Lower leg skin (tissue), 4 donors: ENCODE measurements around the gene COL4A2. TPM values are rescaled to one million over a fixed set of nuclear protein-coding genes. Genes with fewer than 3 reads are reported as not detected.
A peak's percentile ranks its signal among the peaks of the same experiment; 100 is the strongest.

Source experiments
- DNase-seq, 2 donors: peaks; one replicate each; pipeline ENCODE4 v3.0.0-alpha.2; 2019; ENCODE audit warnings: low spot score in 2 of 2
- H3K4me3 ChIP-seq: fragments of 200-600 bp; sonication (generic); 2 replicates; pipeline ENCODE4 v1.5.1; 2017; ENCODE audit warnings: mild to moderate bottlenecking, low read depth; ENCODE audit not compliant: poor library complexity, severe bottlenecking
- POLR2A ChIP-seq, 2 donors: fragments of 450-650 bp; IDR thresholded peaks; one replicate each; pipeline ENCODE4 v1.6.1; 2016 to 2017; ENCODE audit warnings: antibody characterized with exemption in 2 of 2, mild to moderate bottlenecking in 1 of 2, moderate library complexity in 1 of 2
- WGBS, 2 donors: methylation state at CpG; one replicate each; pipeline ENCODE4 v1.1.5; 2018; 5-methylcytosine and 5-hydroxymethylcytosine counted together
- intact Hi-C: fragments of 100-400 bp; cut with DNase I; formaldehyde crosslinking; loops from one replicate; pipeline ENCODE4 v1.15.0; 2023; ENCODE audit warnings: low total_unique reads
- total RNA-seq, 4 donors: library from RNA; depleted of rRNA; stranded (reverse); fragments of >200 nt; gene quantifications; one replicate each; pipeline ENCODE4 v1.1.0, GENCODE V29; 2016
- TF ChIP-seq, protein P1 (sequence below), 3 donors: fragments of 450-650 bp; IDR thresholded peaks; one replicate each; pipeline ENCODE4 v1.5.1; 2016; ENCODE audit warnings: antibody characterized with exemption in 3 of 3, mild to moderate bottlenecking in 3 of 3, moderate library complexity in 2 of 3

COL4A2 gene
- total RNA-seq, 4 donors from 2014 or later: 40.8 to 119 (median 58.9) TPM

GRCh38 chr13:110262082-110262436, 45.0 kb upstream of the COL4A2 start:
- peak in 1 of 2 donors; percentile 72 for DNase-seq
- H3K4me3 ChIP-seq: no peak overlapping the region
- no peak for TF ChIP-seq POLR2A (IDR thresholded peaks at IDR 0.05)
- TF ChIP-seq, protein P1, sequence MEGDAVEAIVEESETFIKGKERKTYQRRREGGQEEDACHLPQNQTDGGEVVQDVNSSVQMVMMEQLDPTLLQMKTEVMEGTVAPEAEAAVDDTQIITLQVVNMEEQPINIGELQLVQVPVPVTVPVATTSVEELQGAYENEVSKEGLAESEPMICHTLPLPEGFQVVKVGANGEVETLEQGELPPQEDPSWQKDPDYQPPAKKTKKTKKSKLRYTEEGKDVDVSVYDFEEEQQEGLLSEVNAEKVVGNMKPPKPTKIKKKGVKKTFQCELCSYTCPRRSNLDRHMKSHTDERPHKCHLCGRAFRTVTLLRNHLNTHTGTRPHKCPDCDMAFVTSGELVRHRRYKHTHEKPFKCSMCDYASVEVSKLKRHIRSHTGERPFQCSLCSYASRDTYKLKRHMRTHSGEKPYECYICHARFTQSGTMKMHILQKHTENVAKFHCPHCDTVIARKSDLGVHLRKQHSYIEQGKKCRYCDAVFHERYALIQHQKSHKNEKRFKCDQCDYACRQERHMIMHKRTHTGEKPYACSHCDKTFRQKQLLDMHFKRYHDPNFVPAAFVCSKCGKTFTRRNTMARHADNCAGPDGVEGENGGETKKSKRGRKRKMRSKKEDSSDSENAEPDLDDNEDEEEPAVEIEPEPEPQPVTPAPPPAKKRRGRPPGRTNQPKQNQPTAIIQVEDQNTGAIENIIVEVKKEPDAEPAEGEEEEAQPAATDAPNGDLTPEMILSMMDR (IDR thresholded peaks at IDR 0.05): no peak
- intact Hi-C loops: no loop called here
- WGBS, 2 donors: 78 to 79% methylated on average over 11 of the region's 11 CpGs

DNA sequence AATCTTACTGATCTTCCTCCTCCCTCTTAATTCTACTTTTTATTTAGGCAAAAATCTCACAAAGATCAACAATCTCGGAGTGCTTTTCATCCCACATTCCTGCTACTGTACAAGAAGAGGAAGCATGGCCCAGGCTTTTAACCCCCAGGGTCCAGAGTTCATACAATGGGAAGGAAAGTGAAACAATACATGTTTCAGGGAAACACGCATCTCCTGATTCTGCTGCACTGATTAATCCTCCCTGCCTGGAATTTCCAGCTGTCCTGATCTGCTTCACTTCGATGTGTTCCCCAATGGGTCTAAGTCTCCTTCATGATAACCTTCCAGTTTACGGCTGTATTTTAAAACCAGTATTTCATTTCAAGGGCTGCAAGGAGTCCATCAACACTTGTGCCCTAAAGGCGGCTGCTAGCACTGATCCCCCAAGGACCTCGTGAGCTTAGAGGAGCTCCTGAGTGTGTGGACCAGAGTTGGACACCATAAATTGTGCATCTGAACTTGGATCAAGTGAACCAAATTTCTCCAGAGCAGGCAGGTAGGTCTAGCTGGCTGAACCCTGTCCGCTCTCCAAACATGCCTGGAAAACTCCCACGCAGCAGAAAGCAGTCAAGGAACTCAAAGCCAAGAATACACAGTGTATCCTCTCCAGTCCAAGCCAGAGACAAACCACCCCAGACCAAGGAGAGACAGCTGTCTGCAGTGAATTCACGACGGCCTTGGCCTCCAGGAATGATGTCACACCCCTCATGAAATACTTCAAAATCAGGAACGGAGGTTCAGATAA, 44.4 kb upstream of the COL4A2 start:
- DNase-seq: peak in 1 of 2 donors; percentile 73
- intact Hi-C loops: no loop called here
- 52 to 60% methylated on average over 11 of the region's 11 CpGs for WGBS, 2 donors

GRCh38 chr13:110263404-110263803, 43.7 kb upstream of the COL4A2 start:
- 66 to 76% methylated on average over 5 of the region's 5 CpGs for WGBS, 2 donors
- peak in 1 of 2 donors; percentile 25 for DNase-seq
- TF ChIP-seq, protein P1 (IDR thresholded peaks at IDR 0.05): no peak
- no peak for TF ChIP-seq POLR2A (IDR thresholded peaks at IDR 0.05)
- H3K4me3 ChIP-seq: no peak overlapping the region
- intact Hi-C loops: no loop called here

More for the DNA sequence above, 44.4 kb upstream of the COL4A2 start:
- no peak overlapping the region for H3K4me3 ChIP-seq
- TF ChIP-seq POLR2A (IDR thresholded peaks at IDR 0.05): no peak
- TF ChIP-seq, protein P1 (IDR thresholded peaks at IDR 0.05): no peak

DNA sequence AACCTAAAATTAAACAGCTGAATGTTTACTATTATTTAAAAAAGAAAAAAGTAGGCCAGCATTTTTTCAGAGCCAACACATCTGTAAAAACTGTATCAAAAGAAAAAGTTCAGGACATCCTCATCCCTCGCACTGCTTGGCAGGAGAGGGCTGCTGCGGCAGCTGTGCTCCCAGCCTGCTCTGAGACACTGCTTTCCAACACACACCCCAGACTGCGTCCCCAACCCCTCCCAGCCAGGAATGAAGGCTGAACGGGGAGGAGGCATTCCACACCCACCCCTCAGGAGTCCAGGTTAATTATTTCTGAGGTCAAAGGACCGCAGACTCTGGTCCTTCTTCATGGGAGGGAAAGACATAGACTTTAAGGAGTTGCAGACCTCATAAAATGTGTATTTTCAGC, 43.2 kb upstream of the COL4A2 start:
- intact Hi-C loops: no loop called here
- 24 to 32% methylated on average over 5 of the region's 5 CpGs for WGBS, 2 donors
- no peak for TF ChIP-seq POLR2A (IDR thresholded peaks at IDR 0.05)
- TF ChIP-seq, protein P1 (IDR thresholded peaks at IDR 0.05): no peak

DNA sequence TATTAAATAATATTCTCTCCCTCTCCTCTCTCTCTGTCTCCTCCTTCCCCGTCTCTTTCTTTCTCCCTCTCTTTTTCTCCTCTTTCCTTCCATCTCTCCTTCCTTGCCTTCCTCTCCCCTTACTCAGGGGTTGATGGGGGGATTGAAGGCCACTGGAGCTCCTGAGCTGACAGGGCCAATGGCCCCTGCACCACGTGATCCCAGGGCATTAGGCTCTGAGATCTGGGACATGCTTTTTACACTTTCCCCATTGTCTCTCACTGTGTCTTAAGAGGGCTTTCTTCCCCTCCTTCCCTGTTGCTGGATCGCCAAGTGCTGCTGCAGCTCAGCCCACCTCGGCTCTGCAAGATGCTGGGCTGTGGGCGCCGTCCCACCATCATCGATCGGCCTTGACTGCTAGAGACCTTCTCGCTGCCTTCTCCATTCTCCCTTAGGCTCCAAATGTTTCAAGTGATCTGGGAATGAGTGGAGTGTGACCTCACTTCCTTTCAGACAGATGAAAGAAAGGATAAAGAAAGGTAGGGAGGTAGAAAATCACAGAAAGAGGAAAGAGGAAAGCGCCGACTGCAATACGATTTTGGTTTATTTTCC, 42.3 kb upstream of the COL4A2 start:
- H3K4me3 ChIP-seq: no peak overlapping the region
- intact Hi-C loops: no loop called here
- TF ChIP-seq, protein P1 (IDR thresholded peaks at IDR 0.05): no peak
- TF ChIP-seq POLR2A (IDR thresholded peaks at IDR 0.05): no peak
- peak in 1 of 2 donors; percentile 49 for DNase-seq
- WGBS, 2 donors: 77 to 82% methylated on average over 12 of the region's 12 CpGs

More for the DNA sequence above, 43.2 kb upstream of the COL4A2 start:
- H3K4me3 ChIP-seq: no peak overlapping the region
- peak in 1 of 2 donors; percentile 82 for DNase-seq
